WI38 (cell line): ENCODE measurements around the gene SPEG.

Experiments used
- H3K4me3 ChIP-seq: 2 replicates; pipeline ENCODE4 v1.5.1; 2011; ENCODE audit warnings: low read depth, mild to moderate bottlenecking, control low read depth, low read length
- TF ChIP-seq, protein P1 (sequence below): IDR thresholded peaks from 2 replicates; pipeline ENCODE4 v1.5.1; 2012; ENCODE audit warnings: low read depth, mild to moderate bottlenecking, control low read depth, low read length

The SPEG gene

GRCh38 chr2:219524817-219525216 lies 90.2 kb downstream of the SPEG start:
- TF ChIP-seq, protein P1, sequence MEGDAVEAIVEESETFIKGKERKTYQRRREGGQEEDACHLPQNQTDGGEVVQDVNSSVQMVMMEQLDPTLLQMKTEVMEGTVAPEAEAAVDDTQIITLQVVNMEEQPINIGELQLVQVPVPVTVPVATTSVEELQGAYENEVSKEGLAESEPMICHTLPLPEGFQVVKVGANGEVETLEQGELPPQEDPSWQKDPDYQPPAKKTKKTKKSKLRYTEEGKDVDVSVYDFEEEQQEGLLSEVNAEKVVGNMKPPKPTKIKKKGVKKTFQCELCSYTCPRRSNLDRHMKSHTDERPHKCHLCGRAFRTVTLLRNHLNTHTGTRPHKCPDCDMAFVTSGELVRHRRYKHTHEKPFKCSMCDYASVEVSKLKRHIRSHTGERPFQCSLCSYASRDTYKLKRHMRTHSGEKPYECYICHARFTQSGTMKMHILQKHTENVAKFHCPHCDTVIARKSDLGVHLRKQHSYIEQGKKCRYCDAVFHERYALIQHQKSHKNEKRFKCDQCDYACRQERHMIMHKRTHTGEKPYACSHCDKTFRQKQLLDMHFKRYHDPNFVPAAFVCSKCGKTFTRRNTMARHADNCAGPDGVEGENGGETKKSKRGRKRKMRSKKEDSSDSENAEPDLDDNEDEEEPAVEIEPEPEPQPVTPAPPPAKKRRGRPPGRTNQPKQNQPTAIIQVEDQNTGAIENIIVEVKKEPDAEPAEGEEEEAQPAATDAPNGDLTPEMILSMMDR: no peak
- H3K4me3 ChIP-seq: no peak overlapping the region

GRCh38 chr2:219525533-219526232 lies 91.0 kb downstream of the SPEG start:
- TF ChIP-seq, protein P1: no peak
- H3K4me3 ChIP-seq: no peak overlapping the region

GRCh38 chr2:219526320-219527075 lies 91.9 kb downstream of the SPEG start:
- TF ChIP-seq, protein P1: no peak
- H3K4me3 ChIP-seq: no peak overlapping the region

DNA sequence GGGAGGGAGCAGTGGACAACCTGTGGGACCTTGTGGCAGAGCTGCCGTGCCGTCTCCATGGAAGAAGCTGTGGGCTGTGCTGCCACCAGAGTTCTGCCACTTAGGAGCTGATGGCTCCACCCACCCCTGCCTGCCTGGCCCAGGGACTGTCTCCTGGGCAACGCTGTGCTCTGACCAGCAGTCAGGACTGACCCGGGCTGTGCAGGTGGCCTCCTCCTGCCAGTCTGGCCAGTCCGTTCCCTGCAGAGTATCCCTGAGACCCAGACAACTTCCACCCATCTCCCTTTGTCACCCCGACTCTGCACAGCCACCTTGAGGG lies 92.4 kb downstream of the SPEG start:
- TF ChIP-seq, protein P1: no peak
- no peak overlapping the region for H3K4me3 ChIP-seq

DNA sequence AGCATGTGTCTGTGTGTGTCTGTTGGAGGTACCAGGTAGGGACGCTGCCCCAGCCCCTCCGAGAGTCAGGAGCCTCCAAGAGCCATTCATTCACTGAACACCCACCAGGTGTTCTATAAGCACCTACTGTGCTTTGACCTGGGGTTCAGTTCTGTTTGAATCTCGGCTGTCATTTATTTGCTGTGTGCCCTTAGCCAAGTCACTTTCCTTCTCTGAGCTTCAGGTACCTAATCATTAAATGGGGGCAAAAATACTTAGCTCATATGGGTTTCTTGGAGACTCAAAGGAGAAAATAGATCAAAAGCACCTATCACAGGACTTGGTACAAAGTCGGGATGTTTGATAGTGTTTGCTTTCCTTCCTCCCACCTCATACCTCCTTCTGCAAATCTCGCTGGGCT lies 92.8 kb downstream of the SPEG start:
- H3K4me3 ChIP-seq: no peak overlapping the region
- TF ChIP-seq, protein P1: no peak

- H3K4me3 ChIP-seq: peak overlapping the region; percentile 37
- TF ChIP-seq, protein P1: peak; percentile 93
Measured at GRCh38 chr2:219530048-219530963, 95.7 kb downstream of the SPEG start.
